ENCODE data around the gene GIPC2.

DNA sequence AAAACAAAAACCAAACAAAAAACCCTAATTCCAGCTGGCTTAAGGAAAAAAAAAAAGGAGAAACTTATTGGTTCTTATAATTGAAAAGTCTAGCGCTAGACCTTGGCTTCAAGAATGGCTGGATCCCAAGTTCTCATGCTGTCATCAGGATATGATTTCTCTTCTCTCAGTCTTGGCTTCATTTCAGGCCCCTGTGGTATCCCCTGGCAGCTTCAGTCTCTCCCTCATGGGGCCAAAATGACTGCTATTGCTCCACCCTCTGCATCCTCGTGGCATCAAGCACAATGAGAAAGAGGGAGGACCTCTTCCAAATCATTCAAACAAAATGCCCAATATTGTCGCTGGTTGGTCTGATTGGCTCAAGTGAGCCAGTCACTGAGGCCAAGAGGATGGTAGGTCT lies 80.7 kb downstream of the GIPC2 start:
- TF ChIP-seq POLR2A (IDR thresholded peaks at IDR 0.05; ENCODE audit: low read length) (no peak), FOSB (CRISPR knock-in tag; IDR thresholded peaks at IDR 0.05) (no peak)
- TF ChIP-seq, protein P1, sequence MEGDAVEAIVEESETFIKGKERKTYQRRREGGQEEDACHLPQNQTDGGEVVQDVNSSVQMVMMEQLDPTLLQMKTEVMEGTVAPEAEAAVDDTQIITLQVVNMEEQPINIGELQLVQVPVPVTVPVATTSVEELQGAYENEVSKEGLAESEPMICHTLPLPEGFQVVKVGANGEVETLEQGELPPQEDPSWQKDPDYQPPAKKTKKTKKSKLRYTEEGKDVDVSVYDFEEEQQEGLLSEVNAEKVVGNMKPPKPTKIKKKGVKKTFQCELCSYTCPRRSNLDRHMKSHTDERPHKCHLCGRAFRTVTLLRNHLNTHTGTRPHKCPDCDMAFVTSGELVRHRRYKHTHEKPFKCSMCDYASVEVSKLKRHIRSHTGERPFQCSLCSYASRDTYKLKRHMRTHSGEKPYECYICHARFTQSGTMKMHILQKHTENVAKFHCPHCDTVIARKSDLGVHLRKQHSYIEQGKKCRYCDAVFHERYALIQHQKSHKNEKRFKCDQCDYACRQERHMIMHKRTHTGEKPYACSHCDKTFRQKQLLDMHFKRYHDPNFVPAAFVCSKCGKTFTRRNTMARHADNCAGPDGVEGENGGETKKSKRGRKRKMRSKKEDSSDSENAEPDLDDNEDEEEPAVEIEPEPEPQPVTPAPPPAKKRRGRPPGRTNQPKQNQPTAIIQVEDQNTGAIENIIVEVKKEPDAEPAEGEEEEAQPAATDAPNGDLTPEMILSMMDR (IDR thresholded peaks at IDR 0.05) = no peak
- TF ChIP-seq, protein P2, sequence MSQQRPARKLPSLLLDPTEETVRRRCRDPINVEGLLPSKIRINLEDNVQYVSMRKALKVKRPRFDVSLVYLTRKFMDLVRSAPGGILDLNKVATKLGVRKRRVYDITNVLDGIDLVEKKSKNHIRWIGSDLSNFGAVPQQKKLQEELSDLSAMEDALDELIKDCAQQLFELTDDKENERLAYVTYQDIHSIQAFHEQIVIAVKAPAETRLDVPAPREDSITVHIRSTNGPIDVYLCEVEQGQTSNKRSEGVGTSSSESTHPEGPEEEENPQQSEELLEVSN (IDR thresholded peaks at IDR 0.05; ENCODE audit: borderline replicate concordance, low read depth) = no peak
